Activated CD8-positive, alpha-beta memory T cell treated with anti-CD3 and anti-CD28 coated beads, Interleukin-2, amount 50 U/mL, for 24 hours (primary cell): Measurements from ENCODE around the gene PELI3.
A peak's percentile ranks its signal among the peaks of the same experiment; 100 is the strongest.

Experiments
- DNase-seq: peaks from one replicate; pipeline ENCODE4 v3.0.0-alpha.2; 2020; ENCODE audit errors: extremely low read depth

The PELI3 gene

DNA sequence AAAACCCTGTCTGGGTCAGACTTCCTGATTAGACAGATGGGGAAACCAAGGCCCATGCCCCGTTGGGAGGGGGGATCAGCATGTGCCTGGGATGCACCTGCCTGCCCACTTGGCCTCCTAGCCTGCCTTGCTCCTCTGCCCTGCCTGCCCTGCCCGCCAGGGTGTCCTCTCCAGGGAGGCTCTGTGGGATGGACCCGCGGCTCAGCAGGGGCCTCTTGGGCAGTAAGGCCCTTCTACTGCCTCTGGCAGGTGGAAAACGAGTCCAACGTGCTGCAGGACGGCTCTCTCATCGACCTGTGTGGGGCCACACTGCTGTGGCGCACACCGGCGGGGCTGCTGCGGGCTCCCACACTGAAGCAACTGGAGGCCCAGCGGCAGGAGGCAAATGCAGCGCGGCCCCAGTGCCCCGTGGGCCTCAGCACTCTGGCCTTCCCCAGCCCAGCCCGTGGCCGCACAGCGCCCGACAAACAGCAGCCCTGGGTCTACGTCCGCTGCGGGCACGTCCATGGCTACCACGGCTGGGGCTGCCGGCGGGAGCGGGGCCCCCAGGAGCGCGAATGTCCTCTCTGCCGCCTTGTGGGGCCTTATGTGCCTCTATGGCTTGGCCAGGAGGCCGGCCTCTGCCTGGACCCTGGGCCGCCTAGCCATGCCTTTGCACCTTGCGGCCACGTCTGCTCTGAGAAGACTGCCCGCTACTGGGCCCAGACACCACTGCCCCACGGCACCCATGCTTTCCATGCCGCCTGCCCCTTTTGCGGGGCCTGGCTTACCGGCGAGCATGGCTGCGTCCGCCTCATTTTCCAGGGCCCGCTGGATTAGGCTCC is 8.9 kb downstream of the PELI3 start:
- no peak for DNase-seq

DNA sequence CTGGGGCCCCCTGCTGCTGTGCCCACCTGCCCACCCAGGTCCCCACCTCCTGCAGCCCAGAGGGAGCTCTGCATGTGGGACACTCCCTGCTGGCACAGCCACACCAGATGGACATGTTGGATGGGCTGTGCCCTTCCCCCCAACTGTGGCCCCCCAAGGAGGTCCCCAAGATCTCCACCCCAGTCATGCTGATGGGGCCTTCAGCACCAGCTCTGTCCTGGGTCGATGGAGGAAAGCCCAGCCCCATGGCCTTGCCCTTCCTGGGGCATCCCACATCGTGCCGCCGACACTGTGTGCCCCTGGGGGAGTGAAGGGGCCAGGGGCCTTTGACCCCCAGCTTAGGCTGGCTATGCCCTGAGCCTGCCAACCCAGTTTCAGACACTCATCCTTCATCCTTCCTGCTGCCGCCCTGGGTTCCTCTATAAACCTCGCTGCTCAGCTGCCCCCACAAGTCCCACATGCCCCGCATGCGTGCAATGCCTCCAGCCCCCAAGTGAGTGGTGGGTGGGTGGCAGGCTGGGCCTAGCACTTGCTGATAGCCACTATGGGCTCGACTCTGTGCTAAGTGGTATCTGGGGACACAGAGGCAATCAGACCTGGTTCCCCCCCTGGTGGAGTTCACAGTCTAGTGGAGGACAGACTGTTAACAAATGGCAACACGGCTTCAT is 9.6 kb downstream of the PELI3 start:
- no peak for DNase-seq

DNA sequence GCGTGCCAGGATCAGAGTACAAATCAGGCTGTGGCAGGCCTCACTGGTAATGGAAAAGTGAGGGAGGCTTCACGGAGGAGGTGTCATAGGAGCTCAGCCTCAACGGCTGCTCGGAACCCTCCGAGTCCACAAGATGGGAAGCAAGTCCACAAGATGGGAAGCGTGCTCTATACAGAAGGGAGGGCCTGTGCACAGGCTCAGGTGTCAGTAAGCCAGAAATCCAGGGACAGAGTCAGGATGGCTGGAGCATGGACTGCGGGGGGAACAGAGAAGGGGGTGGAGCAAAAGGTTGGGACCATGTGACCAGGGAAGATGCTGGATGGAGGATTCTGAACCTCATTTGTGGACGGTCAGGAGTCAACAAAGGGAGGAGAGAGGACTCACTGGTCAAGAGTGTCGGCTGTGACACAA is 10.1 kb downstream of the PELI3 start:
- no peak for DNase-seq

DNA sequence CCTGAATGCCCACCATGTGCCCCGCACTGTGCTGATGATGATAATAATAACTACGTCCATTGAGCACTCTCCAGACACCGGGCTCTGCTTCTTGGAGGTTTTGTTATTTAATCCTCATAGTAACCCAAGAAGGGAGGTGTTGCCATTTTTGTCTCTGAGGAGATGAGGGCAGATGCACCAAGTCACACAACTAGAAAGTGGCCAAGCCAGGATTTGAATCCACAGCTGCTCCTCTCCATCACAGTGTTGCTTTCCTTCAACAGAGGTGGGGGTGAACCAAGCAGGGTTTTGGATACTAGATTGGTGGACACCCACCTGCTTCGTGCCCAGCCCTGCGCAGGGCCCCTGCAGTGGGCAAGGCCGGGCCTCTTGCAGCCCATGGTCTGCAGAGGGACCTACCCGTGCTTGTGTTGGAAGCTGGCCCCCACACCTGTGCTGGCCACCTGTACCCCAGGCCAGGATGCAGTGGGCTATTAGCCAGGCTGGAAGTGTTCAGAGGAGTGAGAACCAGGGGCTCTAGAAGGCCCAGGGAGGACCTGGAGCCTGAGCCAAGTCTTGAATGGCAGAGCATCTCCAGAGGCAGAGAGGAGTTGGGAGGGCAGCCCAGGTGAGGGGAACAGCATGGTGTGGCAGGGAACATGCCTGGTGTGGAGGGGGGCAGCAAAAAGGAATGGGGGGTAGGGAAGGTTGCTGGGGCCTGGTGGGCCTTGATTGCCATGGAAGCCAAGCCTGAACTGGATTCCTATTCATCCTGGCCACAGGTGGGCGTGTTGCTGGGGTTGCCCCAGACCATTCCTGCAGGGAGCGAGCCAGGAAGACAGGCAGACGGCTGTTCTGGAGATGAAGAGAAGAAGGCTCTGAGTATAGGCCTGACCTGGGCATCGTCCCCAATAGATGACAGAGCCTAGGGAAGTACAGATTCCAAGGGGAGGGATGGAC is 10.8 kb downstream of the PELI3 start:
- DNase-seq = no peak

DNA sequence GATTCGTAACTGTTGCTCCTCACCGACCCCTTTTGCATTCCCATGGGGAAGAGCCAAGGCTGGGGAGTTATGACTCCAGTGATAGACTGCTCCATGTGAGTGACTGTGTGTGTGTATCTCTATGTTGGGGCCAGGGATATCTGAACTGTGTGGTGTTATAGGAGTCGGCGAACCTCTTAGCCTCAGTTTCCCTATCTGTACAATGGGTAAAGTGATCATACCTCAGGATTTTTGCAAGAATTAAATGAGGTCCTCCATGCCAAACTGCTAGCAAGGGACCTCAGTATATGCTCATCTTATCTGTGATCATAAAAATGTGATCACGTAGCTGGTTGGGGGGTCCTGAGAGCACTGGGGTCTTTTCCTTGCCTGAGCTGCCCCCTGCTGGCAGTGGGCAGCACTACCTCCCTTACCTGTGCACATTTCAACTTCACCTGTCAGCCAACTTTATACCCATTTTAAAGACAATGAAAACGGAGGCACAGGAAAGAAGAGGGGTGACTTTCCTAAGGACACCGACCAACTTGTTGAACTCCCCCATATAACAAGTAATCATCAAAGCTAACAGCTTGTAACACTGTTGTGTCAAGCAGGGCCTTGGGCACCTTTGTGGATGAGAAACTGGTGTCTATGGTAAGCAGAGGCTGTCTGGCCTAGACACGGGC is 12.2 kb downstream of the PELI3 start:
- no peak for DNase-seq

DNA sequence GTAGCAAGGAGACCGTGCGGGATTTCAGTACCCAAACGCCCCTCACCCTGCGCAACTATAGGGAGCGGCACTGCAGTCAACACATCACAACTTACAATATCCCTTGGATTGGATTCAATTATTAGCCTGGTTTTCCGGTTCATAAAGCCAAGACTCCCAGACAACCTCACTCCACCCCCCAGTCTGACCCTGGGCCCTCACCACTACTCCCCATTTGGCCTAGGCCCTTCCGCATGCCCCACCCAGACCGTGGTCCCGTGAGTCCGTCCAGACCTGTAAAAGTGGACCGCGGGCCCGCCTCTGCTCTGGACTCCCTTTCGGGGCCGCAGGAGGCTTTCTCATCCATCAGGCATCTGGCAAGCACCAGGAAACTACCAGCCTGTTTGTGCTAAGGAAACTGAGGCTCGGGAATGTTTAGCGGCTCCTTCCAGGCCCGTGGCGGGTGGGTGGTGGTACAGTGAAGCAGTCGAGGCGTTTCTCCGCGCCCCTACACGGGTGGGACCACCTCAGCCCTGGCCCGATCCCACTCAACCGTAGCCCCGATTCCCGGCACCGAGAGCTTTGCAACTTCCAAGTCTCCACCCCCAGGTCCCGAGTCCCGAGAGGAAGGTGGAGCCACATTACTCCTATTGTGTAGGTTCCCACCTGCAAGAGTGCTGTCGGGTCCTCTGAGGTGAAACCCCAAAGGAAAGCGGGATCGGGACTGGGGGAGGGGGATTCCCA is 12.8 kb downstream of the PELI3 start:
- no peak for DNase-seq

DNA sequence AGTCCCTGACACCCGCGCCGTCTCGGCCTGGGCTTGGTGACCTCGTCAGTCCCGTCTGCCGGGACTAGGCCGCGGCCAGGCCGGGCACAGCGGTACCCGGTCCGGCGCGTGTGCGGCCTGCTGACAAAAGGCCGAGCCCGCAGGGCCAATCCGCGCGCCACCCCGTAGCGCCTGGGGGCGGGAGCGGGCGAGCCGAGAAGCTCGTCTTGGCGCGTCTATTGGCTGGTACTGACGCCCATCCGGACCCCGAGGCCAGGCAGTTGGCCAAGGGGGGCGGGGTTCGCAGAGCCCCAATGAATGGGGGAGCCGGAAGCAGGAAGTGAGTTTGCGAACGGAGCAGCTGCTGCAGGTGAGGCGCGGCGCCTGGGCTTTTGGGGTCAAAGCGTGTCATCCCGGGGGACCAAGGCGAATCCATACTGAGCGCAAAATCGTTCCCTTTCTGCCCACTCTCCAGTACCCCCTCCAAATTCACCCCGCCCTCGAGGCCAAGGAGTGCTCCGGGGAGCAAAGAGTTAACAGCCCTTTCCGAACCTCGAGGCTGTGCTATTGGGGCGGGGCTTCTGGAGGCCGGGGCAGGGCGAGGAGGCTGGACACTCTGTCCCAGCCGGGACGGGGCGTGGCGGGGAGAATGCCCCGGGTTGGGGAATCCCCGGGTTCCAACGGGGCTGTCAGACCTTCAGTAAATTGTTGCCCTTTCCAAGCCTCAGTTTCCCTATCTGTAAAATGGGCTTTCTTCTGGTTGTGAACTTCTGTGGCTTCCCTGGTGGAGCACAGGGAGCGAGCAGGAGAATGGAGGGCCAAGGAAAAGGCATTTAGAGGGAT is 13.6 kb downstream of the PELI3 start, which contains the start of gene DPP3:
DPP3 (plus strand) TSS at position 318 of the 822 bp plus-strand sequence. CDS start 1,767 bp downstream, outside the sequence.
- DNase-seq = peak; percentile 83

DNA sequence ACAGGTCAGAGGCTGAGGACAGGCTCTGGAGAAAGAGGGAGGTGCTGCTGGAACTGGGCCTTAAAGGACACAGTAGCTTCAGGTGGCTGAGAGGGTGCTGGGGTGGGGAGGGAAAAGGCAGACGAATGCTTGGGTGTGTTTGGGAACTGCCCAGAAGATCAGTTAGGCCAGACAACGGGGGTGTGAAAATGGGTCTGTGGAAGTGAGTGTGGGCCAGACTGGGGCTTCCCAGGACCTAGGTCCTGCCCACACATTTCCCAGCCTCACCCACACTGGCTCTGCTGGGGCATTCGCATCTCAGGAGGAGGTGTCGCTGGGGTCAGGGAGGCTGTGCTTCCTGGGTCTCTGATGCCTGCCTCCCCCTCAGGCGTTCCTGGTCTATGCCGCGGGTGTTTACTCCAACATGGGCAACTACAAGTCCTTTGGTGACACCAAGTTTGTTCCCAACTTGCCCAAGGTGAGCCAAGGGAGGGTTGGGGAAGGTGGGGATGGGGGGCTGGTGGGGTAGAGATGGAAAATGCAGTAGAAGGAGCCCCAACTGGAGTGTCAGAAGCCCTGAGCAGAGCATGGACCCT is 18.2 kb downstream of the PELI3 start:
- DNase-seq = no peak

DNA sequence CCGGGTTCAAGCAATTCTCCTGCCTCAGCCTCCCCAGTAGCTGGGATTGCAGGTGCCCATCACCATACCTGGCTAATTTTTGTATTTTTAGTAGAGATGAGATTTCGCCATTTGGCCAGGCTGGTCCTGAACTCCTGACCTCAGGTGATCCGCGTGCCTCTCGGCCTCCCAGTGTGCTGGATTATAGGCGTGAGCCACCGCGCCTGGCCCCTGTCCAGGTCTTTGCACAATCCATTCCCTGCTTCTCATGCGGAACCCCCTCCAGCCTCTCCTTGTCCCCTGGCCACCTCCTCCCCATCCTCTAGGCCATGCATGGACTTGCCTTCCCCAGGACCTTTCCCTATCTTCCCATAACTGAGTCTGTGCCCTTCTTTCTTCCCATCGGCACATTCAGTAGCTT is 22.3 kb downstream of the PELI3 start:
- DNase-seq = no peak

DNA sequence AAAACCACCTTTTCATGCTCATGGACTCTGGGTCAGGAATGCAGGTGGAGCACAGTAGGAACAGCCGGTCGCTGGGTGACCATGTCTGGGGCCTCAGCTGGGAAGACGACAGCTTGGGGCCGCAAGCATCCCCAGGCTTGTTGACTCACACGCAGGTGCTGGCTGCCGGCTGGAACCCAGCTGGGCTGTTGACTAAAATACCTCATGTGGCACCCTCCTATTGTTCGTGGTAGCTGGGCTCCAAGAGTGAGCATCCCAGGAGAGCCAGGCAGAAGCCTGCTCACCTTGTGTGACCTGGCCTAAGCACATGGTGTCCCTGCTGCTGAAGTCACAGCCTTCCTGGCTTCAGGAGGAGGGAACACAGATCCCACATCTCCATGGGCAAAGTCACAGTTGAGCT is 22.9 kb downstream of the PELI3 start:
- DNase-seq = no peak

DNA sequence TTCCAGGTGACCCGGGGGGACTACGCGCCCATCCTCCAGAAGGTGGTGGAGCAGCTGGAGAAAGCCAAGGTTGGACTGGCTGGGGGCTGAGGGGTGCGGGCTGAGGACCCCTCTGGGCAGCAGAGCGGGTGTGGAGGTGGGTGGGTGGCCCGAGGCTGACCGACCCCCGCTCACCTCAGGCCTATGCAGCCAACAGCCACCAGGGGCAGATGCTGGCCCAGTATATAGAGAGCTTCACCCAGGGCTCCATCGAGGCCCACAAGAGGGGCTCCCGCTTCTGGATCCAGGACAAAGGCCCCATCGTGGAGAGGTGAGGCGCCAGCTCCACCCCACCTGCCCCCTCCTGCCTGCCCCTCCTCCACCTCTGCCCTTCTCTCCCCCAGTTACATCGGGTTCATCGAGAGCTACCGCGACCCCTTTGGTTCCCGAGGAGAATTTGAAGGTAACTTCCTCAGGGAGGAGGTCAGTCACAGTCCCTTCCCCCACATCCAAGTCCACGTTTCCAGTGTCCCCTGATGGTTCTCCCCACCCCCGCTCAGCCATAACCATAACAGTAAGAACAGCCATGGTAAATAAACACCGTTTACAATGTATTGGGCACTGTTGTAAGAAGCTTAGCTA is 24.7 kb downstream of the PELI3 start:
- no peak for DNase-seq

DNA sequence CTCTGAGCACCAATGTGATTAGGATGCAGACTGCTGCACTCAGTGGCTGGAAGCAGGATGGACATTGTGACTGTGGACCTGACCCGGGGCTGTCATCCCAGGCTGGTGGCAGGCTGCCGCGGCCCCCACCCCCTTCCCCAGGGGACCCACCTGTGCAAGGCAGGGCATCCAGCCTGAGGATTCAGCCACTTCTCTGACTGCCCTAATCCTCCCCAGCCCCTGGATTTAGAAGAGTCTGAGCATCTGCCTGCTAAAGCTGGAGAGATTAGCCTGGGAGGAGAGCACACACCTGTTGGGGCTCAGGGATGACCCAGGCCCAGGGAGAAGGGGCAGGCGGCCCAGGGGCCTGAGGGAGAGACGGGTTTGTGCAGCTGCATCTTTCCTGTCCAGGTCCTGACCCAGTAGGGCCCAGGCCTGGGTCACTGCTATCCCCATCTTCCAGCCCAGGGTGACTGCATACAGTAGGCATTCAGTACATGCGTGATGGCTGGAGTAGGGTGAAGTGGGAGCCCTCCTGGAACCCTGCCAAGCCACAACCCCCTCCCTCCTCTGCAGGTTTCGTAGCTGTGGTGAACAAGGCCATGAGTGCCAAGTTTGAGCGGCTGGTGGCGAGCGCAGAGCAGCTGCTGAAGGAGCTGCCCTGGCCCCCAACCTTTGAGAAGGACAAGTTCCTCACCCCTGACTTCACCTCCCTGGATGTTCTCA is 25.6 kb downstream of the PELI3 start:
- no peak for DNase-seq

DNA sequence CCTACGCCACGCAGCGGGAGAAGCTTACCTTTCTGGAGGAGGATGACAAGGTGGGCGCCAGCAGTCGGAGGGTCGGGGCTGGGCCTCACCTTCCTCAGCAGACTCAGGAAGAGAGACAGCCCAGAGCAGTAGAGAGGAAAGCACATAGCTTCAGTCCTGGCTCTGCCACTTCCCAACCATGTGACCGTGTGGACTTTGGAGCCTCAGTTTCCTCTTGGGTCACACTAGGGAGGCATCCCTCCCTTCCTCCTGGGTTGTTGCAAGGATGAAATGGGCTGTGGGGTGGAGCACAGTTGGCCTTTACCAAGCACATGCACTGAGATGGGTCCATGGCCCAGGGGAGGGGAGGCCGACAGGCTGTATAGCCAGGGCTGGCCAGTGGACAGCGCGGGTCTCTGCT is 26.4 kb downstream of the PELI3 start:
- DNase-seq = no peak

DNA sequence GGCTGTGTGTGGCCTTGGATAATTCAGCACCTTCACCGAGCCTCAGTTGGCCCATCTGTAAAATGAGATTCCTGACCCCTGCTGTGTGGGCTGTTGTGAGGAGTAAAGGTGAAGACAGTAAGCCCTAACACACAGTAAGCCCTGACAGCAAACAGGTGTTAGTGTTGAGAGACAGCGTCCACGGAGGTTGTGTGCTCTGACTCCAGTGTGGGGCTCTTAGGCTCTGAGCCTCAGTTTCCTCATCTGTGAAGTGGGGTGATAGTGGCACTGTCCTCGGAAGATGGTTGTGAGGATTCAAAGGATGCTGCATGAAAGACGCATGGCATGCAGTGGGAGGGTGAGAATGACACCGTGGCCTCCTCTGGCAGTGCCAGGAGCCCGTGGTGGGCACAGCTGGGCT is 27.8 kb downstream of the PELI3 start:
- no peak for DNase-seq

DNA sequence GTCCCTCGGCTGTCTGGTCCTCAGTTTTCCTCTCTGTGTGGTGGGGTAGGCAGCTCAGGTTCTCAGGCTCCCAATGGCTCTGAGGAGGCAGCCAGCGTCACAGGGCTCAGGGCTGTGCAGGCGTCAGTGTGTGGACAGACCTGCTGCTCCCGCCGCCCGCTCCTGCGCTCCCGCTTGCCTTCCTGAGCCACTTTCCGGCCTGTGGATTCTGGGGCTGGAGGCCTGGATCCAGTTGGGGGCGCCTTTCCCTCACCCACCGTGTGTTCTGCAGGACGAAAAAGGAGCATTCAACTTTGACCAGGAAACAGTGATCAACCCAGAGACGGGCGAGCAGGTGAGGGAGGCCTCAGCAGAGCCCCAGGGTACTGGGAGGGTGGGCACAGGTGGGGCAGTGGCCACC is 28.2 kb downstream of the PELI3 start:
- DNase-seq = no peak

DNA sequence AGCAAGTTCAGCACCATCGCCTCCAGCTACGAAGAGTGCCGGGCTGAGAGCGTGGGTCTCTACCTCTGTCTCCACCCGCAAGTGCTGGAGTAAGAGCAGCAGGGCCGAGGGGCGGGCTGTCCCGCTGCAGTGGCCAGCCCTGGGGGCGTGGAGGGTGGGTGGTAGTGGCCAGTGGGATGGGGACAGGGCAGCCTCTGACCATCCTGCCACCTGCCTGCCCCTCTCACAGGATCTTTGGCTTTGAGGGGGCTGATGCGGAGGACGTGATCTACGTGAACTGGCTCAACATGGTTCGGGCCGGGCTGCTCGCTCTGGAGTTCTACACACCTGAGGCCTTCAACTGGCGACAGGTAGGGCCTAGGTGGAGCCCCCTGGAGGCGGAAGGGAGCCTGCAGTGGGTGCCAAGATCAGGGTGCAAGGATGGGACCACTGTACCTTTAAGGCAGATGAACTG is 28.7 kb downstream of the PELI3 start:
- DNase-seq = no peak

DNA sequence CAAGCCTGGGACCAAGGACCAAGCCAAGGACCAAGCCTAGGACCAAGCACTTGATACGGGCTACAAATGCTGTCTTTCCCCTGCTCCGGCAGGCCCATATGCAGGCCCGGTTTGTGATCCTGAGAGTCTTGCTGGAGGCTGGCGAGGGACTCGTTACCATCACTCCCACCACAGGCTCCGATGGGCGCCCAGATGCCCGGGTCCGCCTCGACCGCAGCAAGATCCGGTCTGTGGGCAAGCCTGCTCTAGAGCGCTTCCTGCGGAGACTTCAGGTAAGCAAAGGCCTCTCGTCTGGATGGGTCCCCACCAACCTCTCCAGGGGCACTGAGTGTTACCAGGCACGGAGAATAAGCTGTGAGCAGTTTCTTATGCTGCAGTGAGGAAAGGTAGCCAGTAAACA is 30.5 kb downstream of the PELI3 start:
- DNase-seq = no peak

DNA sequence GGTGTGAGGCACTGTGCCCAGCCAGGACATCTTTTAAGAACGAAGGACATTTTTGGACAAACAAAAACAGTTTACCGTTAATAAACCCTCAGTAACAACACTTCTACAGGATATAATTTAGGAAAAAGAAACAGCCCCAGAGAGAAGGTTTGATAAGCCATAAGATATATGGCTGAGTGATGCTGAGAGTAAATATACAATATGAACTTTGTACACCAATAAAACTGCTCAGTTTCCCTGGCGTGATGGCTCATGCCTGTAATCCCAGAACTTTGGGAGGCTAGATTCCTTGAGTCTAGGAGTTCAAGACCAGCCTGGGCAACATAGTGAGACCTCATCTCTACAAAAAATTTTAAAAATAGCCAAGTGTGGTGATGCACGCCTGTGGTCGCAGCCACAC is 31.8 kb downstream of the PELI3 start:
- DNase-seq = no peak
